ENCODE results near the gene C10orf105.

- TF ChIP-seq POLR2AphosphoS5 (IDR thresholded peaks at IDR 0.05; ENCODE audit: low read depth, low read length) (no peak), POLR2A (IDR thresholded peaks at IDR 0.05; ENCODE audit: low read depth, low read length) (no peak), TAF1 (IDR thresholded peaks at IDR 0.05; ENCODE audit: low read depth, low read length) (no peak), SPI1 (IDR thresholded peaks at IDR 0.05; ENCODE audit: low read depth, low read length) (peak; percentile 95)
Measured at GRCh38 chr10:71747551-71748523, 28.3 kb upstream of the C10orf105 start.

All from GM12891 (cell line).